Fibroblast of lung (primary cell): ENCODE measurements around the gene NR1D1. TPM values are rescaled to one million over a fixed set of nuclear protein-coding genes. Genes with fewer than 3 reads are reported as not detected.
A peak's percentile ranks its signal among the peaks of the same experiment; 100 is the strongest.

Experiments used
- DNase-seq, 2 donors: peaks; one replicate each; pipeline versions ENCODE4 v3.0.0 to v3.0.0-alpha.2; 2010; ENCODE audit warnings: low read depth in 2 of 2
- H2AFZ ChIP-seq: 2 replicates; pipeline ENCODE4 v1.5.1; 2012; ENCODE audit warnings: low read length, control low read depth, inconsistent platforms
- H3K27ac ChIP-seq: 2 replicates; pipeline ENCODE4 v1.5.1; 2011; ENCODE audit warnings: low read length, control low read depth; ENCODE audit not compliant: insufficient read depth
- H3K27me3 ChIP-seq: 2 replicates; pipeline ENCODE4 v1.5.1; 2011; ENCODE audit warnings: mild to moderate bottlenecking, low read length; ENCODE audit not compliant: control insufficient read depth, insufficient read depth
- H3K36me3 ChIP-seq: 2 replicates; pipeline ENCODE4 v1.5.1; 2011; ENCODE audit warnings: low read length; ENCODE audit not compliant: control insufficient read depth, insufficient read depth
- H3K4me1 ChIP-seq: 2 replicates; pipeline ENCODE4 v1.5.1; 2011; ENCODE audit warnings: low read length; ENCODE audit not compliant: control insufficient read depth, insufficient read depth; ENCODE audit errors: extremely low read depth
- H3K4me2 ChIP-seq: 2 replicates; pipeline ENCODE4 v1.5.1; 2011; ENCODE audit warnings: low read length, control low read depth; ENCODE audit not compliant: insufficient read depth; ENCODE audit errors: extremely low read depth
- H3K4me3 ChIP-seq, 4 experiments: fragments of 200-600 bp in 1 of 4; sonication (generic) in 1 of 4; replicated peaks in 1 of 4; 2 replicates each; pipeline ENCODE4 v1.5.1; 2011 to 2016; ENCODE audit warnings: low read length in 4 of 4, low read depth in 3 of 4, mild to moderate bottlenecking in 3 of 4, control low read depth in 2 of 4, inconsistent platforms in 1 of 4, mixed read lengths in 1 of 4; ENCODE audit not compliant: insufficient read depth in 1 of 4; ENCODE audit errors: control extremely low read depth in 1 of 4
- H3K79me2 ChIP-seq: 2 replicates; pipeline ENCODE4 v1.5.1; 2012; ENCODE audit warnings: mild to moderate bottlenecking, low read length, inconsistent platforms; ENCODE audit not compliant: control insufficient read depth, insufficient read depth
- H3K9ac ChIP-seq: 2 replicates; pipeline ENCODE4 v1.5.1; 2011; ENCODE audit warnings: mild to moderate bottlenecking, low read length, control low read depth; ENCODE audit not compliant: insufficient read depth
- H3K9me3 ChIP-seq: 2 replicates; pipeline ENCODE4 v1.5.1; 2012; ENCODE audit warnings: low read depth, low read length; ENCODE audit not compliant: control insufficient read depth, insufficient read depth
- H4K20me1 ChIP-seq: 2 replicates; pipeline ENCODE4 v1.5.1; 2011; ENCODE audit warnings: low read length; ENCODE audit not compliant: control insufficient read depth, insufficient read depth; ENCODE audit errors: extremely low read depth
- CTCF ChIP-seq, 2 donors: IDR thresholded peaks in 1 of 2; conservative IDR thresholded peaks in 1 of 2; 1 replicate in 1 of 2; 2 replicates in 1 of 2; pipeline ENCODE4 v1.5.1; 2011 to 2012; ENCODE audit warnings: low read length in 2 of 2, control low read depth in 1 of 2, inconsistent platforms in 1 of 2, low read depth in 1 of 2, mild to moderate bottlenecking in 1 of 2
- EZH2 ChIP-seq: IDR thresholded peaks from 2 replicates; pipeline ENCODE4 v1.5.1; 2012; ENCODE audit warnings: low read length, control low read depth, mild to moderate bottlenecking; ENCODE audit errors: missing control alignments
- polyA plus RNA-seq, 2 donors: library from polyadenylated mRNA; depleted of rRNA in 1 of 2; stranded (reverse) in 1 of 2; unstranded in 1 of 2; fragments of >200 nt; gene quantifications; 2 replicates each; pipeline ENCODE4 v1.2.1, GENCODE V29; 2011 to 2012; ENCODE audit warnings: missing spikeins in 1 of 2
- total RNA-seq: library from RNA; depleted of rRNA; stranded (reverse); fragments of >200 nt; gene quantifications from 2 replicates; pipeline ENCODE4 v1.2.1, GENCODE V29; 2014

The NR1D1 gene
- total and polyA plus RNA-seq, 2 donors (not counting 1 experiment from before 2014, with no cell fraction given), result 3.3 to 5.3 TPM

GRCh38 chr17:40130352-40131042 is 30.1 kb upstream of the NR1D1 start:
- Histone ChIP-seq H4K20me1 (peaks cover 2% of the 10 kb centered on the region), H3K27me3 (no peaks in the 10 kb centered on the region)
- no peak for DNase-seq

DNA sequence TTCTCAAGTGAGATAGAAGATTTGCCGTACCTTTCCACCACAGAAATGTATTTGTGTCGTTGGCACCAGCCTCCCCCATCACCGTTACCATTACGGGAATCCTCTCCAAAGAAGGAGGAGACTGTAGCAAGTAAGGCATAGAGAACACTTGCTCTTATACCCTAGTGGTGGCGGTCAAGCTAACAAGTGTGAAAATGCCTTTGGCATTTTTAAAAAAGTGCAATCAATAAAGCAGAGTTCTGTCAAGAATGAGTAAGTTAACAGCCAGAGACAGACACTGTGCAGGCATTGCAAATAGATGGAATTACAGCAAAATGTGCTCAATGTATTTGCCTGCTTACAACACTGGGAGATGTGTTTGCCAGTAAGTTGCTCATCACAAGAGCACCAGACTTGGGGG is 29.1 kb upstream of the NR1D1 start:
- H3K4me2 ChIP-seq, result no peak overlapping the region
- no peak for DNase-seq
- H3K27ac ChIP-seq, result no peak overlapping the region
- no peak overlapping the region for H2AFZ ChIP-seq
- H3K9ac ChIP-seq, result no peak overlapping the region
- peaks cover 2% of the 10 kb centered on the region for H3K4me1 ChIP-seq
- no peak for TF ChIP-seq CTCF (conservative IDR thresholded peaks at IDR 0.05 in 1 of 2, IDR thresholded peaks at IDR 0.05 in 1 of 2; ENCODE audit: low read depth in 1 of 2, low read length in 2 of 2)
- no peak for TF ChIP-seq EZH2
- peaks cover 27% of the 10 kb centered on the region for H3K36me3 ChIP-seq
- H3K4me3 ChIP-seq, result no peak overlapping the region
- no peaks in the 10 kb centered on the region for H3K27me3 ChIP-seq
- H3K9me3 ChIP-seq, result no peaks in the 10 kb centered on the region
- peaks cover 2% of the 10 kb centered on the region for H4K20me1 ChIP-seq
- peaks cover 48% of the 10 kb centered on the region for H3K79me2 ChIP-seq

More at GRCh38 chr17:40130352-40131042, 30.1 kb upstream of the NR1D1 start:
- Histone ChIP-seq H3K9ac (no peak overlapping the region), H3K4me3 (no peak overlapping the region), H3K36me3 (peaks cover 25% of the 10 kb centered on the region), H3K4me1 (peaks cover 2% of the 10 kb centered on the region), H3K9me3 (no peaks in the 10 kb centered on the region), H2AFZ (no peak overlapping the region), H3K79me2 (peaks cover 38% of the 10 kb centered on the region), H3K4me2 (no peak overlapping the region), H3K27ac (no peak overlapping the region)
- no peak for TF ChIP-seq CTCF (conservative IDR thresholded peaks at IDR 0.05 in 1 of 2, IDR thresholded peaks at IDR 0.05 in 1 of 2; ENCODE audit: low read depth in 1 of 2, low read length in 2 of 2)

DNA sequence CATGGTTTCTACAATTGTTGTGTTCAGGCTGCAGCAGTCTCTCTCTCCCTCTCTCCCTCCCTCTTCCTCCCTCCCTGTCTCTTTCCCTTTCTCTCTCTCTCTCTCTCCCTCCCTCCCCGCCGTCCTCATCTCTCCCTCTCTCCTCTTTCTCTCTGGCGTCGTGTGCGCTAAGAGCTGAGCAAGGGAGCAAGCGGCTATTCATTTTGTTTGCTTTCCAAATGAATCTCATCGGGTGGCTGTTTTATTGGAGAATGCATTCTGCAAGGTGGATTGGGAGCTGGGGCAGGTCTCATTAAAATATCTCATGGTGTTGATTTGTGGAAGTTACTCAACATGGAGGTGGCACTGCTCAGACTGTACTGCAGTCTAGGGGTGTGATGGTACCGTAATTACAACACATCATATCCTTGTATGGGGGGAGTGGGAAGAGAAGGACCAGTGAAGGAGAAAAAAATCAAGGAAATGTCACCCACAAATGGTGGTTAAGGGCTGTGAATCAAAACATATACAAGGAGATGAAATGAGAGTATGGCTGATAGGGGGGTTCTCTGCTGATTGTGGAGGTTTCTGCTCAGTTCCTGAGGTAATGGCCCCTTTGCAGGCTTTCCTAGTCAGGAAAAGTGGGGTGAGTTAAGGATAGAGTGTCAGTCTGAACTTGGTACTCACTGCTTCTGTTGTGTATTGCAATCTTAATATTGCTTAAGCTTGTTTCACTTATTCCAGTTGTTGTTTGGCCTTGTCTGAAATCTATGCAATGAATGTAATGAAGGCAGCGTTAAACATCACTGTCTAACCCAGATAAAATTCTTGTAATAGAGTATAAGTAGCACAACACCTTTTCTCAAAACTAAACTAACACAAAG is 24.1 kb upstream of the NR1D1 start:
- TF ChIP-seq CTCF (conservative IDR thresholded peaks at IDR 0.05 in 1 of 2, IDR thresholded peaks at IDR 0.05 in 1 of 2; ENCODE audit: low read depth in 1 of 2, low read length in 2 of 2) (no peak), EZH2 (no peak)
- DNase-seq, result peak; percentile 54 to 57
- Histone ChIP-seq H3K4me2 (peak overlapping the region; percentile 96), H3K79me2 (peaks cover 72% of the 10 kb centered on the region), H2AFZ (no peak overlapping the region), H3K9me3 (no peaks in the 10 kb centered on the region), H3K27me3 (no peaks in the 10 kb centered on the region), H3K4me3 (peak overlapping the region; percentile 98 to 100 (median 98)), H3K4me1 (peaks cover 2% of the 10 kb centered on the region), H4K20me1 (peaks cover 2% of the 10 kb centered on the region), H3K9ac (peak overlapping the region; percentile 13), H3K36me3 (peaks cover 9% of the 10 kb centered on the region), H3K27ac (peak overlapping the region; percentile 50)
